ENCODE data around the gene FSD1L.

Gene FSD1L

DNA sequence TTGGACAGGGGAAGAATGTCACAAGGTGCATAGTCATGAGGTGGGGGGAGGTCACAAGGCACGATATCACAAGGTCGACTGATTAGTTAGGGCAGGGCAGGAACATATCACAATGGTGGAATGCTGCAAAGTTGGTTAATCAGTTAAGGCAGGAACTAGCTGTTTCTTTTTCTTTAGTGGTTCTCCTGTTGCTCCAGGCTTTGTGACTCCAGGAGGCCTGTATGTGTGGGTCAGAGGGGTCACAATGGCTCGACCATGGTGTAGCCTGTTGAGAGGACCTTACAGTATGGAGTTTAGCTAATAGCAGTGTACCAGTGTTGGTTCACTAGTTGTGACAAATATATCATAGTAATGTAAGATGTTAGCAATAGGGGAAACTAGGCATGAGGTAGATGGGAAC is 12.4 kb upstream of the FSD1L start:
- no peak for DNase-seq (ENCODE audit: low read depth in 2 of 2)

DNA sequence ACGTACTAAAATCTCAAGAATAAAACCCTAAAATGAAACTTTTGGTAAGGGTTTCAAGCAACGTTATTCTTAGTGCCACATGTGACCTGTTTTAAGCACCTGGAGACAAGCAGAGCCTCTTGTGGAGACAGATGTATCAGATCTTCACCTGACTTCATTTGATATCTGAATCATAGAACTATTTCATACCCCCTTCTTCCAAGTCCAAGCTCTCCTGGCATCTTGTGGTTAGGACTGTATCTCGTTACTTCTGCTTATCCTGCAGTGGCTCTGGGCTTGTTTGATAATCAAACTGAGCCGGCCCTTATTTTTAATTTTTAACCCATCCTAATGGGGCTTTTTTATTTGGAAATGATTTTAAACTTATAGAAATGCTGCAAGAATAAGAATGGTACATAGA is 11.1 kb upstream of the FSD1L start:
- DNase-seq (ENCODE audit: low read depth in 2 of 2) = no peak

DNA sequence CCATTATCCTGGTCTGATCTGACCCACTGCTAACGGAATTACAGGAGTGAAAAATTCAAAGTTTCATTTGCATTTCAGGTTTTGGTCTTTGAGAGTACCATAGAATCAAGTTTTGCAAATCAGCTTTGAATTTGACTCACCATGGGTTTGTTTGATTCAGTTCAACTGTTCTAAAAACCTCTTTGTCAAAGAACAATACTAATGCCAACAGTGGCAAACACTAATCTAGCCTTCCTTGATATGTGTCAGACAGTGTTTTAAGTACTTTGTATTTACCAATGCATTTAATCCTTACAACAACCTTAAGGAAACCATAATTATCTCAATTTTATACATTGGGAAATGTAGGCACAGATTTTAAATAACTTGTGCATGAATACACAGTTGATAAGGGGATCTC is 10.1 kb upstream of the FSD1L start:
- no peak for DNase-seq (ENCODE audit: low read depth in 2 of 2)

DNA sequence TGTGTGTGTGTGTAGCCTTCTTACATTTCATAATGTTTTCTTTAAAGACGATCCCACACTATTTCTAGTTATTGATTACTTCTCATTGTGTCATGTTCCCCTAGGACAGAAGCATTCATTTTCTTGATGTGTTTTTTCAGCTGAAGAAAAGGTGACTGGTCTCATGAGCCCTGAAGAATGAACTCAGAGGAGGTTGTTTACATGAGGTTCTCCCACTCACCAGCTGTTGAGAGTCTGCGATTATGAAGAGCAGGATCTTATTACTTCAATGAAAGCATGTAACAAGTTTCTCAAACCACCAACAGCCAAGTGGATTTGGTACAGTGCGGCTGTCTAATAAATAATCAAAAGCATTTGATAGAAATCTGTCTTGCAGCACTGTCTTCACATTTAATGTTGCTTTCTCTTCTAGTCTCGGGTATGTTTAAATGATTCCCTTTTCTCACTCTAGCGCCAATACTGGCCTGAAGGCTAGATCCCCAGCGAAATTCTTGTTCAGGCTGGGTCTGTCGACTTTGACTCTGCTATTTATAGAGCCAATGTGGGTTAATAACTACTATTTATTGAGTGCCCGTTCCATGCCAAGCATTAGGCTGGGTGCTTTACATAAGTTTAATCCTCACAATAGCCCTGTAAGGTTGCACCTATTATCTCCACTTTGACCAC is 9.6 kb upstream of the FSD1L start:
- no peak for DNase-seq (ENCODE audit: low read depth in 2 of 2)

DNA sequence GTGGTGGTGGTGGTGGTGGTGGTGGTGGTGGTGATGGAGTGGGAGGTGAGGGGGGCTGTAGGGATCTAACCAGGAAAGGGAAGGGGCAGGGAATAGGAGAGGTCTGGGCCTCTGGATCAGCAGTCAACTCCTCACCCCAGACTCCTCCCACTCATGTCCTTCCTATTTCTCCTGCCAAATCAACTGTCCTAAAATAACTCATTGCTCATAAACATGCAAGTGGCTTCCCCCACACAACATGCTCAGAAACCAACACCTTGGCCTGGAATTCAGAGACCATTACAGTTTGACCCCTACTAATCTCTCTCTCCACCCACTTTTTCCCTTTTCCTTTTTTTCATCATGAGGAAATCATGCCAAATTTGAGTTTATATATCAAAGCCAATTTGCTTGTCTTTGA is 8.4 kb upstream of the FSD1L start:
- DNase-seq (ENCODE audit: low read depth in 2 of 2) = no peak

DNA sequence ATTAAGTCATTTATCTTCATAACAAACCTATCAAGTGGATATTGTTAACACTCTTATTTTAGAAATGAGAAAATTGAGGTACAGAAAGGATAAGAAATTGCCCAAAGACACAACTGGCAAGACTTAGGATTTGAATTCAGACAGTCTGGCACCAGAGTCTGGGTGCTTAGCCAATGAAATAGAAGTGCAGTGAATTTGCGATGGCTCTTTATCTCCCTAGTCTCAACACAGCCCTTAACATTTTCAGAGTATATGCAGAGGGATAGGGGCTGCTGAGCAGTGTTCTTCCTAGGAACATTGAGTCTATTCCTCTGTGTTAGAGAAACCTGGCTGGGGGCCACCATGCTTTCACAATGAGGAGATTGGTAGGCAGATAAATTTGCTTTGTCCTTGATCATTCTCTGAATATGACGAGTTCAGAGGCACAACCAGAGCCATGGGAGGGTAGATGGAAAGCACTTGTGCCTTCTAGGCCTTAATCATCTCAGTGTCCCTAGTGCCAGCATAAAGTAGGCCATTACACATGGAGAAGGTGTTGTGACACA is 6.1 kb upstream of the FSD1L start:
- no peak for DNase-seq (ENCODE audit: low read depth in 2 of 2)

DNA sequence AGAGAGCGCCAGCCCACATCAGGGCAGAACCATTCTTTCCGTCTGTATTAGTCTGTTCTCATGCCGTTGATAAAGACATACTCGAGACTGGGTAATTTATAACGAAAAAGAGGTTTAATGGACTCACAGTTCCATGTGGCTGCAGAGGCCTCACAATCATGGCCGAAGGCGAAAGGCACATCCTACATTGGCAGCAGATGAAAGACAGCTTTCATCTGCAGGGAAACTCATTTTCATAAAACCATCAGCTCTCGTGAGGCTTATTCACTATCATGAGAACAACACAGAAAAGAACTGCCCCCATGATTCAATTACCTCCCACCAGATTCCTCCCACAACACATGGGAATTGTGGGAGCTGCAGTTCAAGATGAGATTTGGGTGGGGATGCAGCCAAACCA is 4.7 kb upstream of the FSD1L start:
- no peak for DNase-seq (ENCODE audit: low read depth in 2 of 2)

DNA sequence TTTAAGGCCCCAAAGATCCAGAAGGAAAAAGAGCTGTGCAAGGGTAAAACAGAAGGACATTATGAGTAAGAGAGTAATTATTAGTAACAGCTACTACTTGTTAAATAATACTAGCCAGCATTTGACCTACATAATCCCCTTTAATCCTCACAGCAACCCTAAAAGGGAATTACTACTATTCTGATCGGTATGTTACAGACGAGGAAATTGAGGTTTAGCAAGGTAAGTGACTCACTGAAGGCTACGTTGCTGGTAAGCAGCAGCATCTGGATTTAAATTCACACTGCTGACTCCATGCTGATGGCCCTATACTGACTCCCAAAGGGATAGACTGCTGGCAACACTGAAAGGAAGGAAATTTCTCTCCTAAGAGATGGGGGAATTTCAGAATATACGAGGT is 3.7 kb upstream of the FSD1L start:
- DNase-seq (ENCODE audit: low read depth in 2 of 2) = no peak

DNA sequence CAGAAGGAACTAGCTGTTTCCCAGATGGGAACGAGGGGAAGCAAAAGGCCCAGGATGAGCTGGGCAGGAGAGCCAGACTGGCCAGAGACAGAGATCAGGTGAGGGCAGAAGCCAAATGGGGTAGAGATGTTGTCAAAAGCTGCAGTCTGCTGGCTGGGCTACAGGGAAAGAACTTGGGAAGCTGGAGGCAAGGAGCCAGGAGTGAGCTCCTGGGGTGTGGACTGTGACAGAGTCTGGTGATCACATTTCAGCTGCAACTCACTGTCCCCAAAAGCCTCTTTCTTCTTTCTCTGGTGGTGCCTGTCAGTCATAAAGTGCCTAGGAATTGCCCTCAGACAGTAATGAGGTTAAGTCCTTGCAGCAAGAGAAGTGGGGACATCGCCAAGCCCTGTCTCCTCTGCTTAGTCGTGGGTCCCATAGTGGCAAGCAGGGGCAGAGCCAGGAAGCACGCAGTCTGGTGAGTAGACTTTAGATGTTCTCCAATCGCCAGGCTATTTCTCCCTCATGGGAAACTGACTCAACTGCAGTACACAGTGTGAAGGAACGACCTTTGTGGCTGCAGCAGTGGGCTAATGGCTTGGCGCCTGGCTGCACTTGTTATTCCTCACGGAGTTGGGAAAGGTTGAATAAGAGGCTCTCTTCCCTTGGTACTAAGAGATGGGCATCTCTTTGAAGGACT is 2.5 kb upstream of the FSD1L start:
- no peak for DNase-seq (ENCODE audit: low read depth in 2 of 2)

DNA sequence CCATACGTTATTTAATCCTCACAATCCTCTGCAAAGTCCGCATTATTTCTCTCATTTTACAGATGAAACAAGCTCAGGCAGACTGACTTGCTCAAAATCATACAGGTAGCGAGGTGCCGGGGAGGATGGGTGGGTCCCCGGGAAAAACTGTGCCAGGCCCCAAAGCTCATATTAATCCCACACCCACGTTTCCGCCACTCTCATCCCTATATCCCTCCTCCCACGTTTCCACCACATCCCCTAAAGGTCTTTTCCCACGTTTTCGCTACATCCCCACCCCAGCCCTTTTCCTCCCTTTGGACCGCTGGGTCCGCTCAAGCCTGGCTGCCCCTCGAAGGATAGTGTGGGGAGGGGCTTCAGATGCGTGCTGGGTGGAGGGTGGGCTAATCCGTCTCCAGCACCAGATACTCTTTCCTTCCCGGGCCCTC is 434 bp upstream of the FSD1L start:
- DNase-seq (ENCODE audit: low read depth in 2 of 2) = no peak

DNA sequence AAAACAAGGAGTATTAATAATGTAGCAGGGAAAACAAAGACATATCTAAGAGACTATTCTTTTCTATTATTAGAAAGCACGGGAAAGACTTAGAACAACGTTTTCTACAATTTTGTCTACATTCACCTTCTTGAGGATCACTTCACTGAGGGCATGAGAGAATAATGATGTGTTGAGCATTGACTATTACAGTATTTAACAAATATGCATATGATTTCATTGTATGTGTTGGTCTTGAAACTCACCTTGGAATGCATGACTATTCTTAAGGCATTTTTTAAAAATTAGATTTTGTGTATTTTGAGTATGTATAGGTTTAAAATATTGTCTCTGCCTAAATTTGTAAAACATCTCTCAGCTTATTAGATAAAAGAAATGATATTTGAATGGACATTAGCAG is 1.2 kb downstream of the FSD1L start:
- DNase-seq (ENCODE audit: low read depth in 2 of 2) = no peak

DNA sequence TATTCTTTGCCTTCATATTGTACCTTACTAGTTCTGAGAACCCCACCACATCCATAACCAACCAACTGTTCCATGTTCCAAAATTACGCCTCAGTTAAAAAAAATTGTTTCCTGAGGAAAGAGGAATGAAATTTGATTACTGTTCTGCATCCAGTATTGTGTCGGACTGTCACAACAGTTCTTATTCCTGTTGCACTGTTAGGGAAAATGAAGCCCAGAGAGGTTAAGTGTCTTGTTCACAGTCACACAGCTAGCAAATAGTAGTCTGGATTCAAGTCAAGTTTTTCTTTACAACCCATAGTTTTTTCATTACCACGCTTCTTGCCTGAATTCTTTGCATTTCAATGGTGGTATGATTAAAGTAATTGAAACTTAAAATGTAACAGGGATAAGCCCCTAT is 4.4 kb downstream of the FSD1L start:
- no peak for DNase-seq (ENCODE audit: low read depth in 2 of 2)

DNA sequence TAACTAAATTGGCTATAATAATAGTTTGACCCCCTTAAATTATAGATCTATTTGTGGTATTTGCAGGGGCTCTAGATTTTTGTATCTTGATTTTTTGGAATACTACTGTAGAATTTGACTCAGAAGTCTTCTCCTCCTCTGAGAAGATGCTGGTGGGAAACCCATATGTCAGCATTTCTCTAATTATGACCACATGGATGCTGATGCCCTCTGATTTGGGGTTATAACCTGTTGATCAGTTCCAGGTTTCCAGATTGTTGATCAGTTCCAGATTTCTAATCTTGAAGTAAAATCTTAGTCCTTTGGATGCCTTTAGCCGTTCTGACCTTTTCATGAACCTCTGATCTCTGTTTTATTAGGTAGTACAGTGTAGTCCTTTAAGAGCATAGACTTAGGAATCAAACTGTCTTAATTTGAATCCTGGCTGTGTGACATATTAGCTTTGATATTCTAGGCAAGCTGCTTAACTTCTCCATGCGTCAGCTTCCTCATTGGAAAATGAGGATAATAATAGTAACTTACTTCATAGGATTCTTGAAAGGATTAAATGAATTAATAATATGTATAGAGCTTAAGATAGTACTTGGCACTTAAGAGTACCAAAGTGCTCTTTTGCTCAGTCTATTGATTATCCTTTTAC is 8.1 kb downstream of the FSD1L start:
- no peak for DNase-seq (ENCODE audit: low read depth in 2 of 2)

DNA sequence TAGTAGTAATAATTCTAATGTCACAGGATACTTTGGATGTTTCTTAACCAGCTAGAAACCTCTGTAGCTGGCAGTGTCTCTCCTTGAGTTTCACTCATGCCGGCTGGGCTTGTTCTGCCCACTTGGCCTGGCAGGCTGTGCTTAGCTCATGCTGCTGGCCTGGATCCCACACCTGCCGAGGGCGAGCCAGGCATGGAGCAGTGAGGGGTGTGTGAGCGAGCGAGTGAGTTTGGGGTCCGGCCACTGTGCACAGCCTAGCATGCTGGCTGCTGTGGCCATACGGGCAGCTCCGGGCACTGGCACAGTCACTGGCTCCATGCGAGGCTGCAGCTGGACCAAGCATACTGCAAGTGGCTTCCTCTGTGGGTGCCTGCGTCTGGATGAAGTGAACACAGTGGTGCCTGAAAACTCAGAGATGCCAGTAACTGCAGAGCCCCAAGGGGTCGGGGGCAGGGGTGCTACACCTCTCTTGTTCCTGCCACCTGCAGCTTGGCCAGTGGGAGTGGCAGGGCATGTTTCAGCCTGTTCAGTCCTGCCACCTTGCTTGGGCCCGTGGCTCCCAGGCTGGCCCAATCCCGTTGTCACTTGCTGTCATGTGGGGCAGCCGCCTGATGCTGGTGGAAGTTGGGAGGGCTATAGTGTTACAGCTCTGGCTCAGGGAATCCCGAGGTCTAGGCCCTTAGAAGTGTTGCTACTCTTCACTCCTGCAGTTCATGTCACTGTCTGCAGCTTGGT is 9.9 kb downstream of the FSD1L start:
- DNase-seq (ENCODE audit: low read depth in 2 of 2) = no peak

DNA sequence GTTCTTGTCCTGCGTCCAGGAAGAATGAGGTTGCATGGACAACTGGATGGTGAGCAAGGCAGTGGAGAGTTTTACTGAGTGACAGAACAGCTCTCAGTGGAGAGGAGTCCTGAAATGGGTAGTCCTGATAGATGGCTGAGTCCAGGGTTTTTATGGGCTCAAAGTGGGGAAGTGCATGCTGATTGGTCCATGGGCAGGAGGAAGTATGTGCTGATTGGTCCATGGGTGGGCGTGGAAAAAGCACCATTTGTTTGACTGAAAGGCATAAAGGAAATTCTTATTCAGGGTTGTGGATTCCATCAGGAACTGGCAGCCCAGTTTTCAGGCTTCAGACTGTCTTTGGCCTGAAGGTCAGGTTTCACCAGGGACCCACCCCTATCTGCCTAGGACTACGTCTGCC is 10.6 kb downstream of the FSD1L start:
- DNase-seq (ENCODE audit: low read depth in 2 of 2) = no peak

DNA sequence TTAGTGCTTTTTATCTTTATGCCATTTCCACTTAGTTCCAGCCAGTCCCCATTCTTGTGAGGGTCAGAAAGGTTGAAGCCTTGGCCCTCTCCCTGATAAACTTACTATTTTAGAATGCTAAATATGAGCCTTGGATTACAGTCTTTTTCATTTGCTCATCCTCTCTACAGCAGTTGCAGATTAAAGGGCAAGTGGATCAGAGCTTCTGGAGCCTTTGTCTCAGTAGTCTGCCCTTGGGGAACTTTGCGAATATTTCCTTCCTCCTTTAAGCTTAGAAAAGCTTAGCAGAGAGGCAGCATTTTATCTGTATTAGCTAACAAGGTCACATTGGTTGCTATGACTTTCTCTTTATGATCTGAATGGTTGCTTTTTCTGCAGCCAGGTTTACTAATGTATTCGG is 11.5 kb downstream of the FSD1L start:
- no peak for DNase-seq (ENCODE audit: low read depth in 2 of 2)

DNA sequence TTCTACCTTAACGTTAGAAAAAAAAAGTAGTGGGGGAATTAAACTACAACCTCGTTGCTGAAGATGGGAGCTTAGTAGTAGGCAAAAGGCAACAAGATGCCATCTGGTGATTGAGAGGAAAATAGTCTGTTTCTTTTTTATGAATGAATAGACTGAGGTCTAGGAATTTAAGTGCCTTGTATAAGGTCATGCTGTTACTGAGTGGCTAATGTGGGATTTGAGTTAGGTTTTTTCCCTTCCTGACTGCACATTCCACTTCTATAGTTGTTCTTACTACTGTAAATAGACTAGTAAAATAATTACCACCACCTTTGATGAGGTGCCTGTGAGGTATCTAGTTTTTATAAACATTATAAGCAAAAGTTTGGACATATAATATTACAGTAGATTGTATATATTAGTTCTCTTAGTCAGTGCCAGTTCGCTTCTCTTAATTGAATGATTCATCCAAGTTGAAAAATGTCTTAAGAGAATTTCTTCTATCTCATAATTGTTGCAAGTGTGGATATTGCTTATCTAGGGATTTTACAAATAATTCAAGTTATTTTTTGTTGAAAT is 19.1 kb downstream of the FSD1L start:
- DNase-seq (ENCODE audit: low read depth in 2 of 2) = no peak

DNA sequence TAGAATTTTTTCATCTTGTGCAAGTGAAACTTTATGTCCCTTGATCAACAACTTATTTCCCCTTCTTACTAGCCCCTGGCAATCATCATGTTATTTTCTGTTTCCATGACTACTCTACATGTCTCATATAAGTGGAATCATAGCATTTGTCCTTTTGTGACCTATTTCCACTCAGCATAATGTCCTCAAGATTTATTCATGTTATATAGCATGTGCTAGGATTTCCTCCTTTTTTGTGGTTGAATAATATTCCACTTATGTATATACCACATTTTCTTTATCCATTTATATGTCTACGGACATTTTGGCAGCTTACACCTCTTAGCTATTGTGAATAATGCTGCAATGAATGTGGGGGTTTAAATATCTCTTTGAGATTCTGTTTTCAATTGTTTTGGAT is 21.0 kb downstream of the FSD1L start:
- DNase-seq (ENCODE audit: low read depth in 2 of 2) = no peak

DNA sequence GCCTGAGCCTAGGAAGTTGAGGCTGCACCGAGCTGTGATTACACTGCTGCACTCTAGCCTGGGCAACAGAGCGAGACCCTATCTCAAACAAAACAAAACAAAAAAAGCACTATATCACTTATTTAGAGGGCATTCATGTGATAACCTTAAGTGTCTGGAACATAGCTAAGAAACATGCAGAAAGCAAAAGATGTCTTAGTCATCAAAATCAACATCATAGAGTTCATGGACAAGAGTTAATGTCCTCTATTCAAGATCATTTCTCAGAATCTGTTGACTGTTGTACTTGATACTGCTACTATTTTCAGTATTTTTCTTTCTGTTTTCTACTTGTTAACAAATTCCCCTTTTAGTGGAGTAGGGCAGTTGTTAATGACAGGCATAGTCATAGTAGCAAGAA is 25.4 kb downstream of the FSD1L start:
- DNase-seq (ENCODE audit: low read depth in 2 of 2) = no peak

DNA sequence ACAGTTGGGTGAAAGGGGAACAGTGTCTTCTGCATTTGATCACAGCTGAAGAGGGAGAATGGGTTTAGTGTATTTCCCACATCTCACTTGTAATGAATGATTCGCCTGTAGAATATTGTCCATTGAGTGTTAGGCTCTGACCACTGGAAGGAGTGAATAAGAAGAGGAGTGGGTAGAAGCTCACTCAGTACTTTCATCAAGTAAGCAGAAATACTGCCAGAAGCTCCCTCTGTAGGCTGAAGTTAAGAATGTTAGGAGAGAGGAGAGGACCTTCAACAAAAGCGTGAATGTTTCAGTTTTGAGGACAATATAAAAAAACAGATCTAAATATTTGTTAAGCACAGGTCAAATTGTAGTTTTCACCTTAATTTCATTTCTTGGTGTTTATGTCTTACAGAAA is 27.5 kb downstream of the FSD1L start:
- no peak for DNase-seq (ENCODE audit: low read depth in 2 of 2)

DNA sequence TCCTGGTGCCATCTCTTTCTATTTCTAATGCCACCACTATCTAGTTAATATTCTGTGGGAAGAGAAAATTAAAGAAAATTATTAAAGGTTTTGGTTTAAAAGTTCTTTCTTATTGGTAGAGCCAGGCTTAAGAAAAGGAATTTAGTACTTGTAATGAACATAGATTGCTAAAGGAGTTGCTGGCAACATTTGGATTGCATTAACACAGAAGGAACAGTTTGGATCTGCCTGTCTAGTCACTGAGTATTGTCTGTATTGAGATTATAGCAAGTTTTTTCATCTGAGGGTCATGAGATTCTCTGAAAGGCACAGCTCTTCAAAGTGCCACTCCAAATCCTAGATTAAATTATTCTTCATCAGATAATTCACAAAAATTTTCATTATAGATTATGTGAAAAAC is 32.0 kb downstream of the FSD1L start:
- DNase-seq (ENCODE audit: low read depth in 2 of 2) = no peak

DNA sequence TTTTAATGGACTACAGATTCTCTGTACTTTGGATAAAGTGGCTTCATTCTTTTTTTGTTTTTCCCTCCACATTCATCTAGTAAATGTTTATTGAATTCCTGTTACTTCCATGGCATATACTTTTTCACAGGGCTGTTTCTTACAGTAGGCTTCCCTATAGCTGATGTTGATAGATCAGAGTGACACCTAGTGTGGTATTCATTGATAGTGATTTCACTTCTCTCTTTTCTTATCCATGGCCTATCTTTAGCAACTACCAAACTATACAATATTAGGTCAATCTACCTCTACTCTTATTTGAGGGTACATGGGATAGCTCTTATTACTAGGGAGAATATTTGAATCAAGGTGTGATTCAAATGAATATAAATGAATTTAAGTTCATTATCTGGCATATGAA is 35.8 kb downstream of the FSD1L start:
- no peak for DNase-seq (ENCODE audit: low read depth in 2 of 2)
